ENCODE results near the gene NAGA. TPM values are rescaled to one million over a fixed set of nuclear protein-coding genes. Genes with fewer than 3 reads are reported as not detected.

The NAGA gene
- total RNA-seq, 1 experiment from 2014 or later = 24.3 TPM

DNA sequence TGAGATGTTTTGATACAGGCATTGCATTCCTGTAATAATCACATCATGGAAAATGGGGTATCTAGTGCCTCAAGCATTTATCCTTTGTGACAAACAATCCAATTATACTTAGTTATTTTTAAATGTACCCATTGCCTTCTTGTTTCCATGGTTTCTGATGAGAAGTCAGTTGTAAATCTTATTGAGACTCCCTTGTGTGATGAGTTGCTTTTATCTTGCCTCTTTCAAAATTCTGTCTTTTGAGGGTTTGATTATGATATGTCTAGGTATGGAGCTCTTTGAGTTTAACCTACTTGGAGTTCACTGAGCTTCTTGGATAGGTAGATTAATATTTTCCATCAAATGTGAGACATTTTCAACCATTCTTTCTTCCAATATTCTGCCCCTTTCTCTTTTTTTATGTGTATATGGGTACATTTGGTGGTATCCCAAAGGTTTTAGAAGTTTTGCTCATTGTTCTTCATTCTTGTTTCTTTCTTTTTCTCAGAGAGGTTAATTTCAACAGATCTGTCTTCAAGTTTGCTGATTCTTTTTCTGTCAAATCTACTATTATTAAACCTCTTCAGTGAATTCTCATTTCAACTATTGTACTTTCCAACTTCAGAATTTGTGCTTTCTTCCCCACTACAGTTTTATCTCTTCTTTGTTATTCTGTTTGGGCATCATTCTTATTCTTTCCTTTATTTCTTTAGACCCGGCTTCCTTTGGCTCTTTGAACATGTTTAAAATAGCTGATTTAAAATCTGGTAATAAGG is 13.7 kb downstream of the NAGA start:
- BruUV-seq (replicated peaks) = no TSS peak
- H3K4me1 Mint-ChIP-seq (ENCODE audit: low read depth, unreplicated experiment) = no peaks in the 10 kb centered on the region
- peaks cover 13% of the 10 kb centered on the region for H3K9me3 Mint-ChIP-seq (ENCODE audit: low read depth, unreplicated experiment)
- no peak overlapping the region for H3K27ac Mint-ChIP-seq (ENCODE audit: unreplicated experiment)
- TF ChIP-seq, protein P1, sequence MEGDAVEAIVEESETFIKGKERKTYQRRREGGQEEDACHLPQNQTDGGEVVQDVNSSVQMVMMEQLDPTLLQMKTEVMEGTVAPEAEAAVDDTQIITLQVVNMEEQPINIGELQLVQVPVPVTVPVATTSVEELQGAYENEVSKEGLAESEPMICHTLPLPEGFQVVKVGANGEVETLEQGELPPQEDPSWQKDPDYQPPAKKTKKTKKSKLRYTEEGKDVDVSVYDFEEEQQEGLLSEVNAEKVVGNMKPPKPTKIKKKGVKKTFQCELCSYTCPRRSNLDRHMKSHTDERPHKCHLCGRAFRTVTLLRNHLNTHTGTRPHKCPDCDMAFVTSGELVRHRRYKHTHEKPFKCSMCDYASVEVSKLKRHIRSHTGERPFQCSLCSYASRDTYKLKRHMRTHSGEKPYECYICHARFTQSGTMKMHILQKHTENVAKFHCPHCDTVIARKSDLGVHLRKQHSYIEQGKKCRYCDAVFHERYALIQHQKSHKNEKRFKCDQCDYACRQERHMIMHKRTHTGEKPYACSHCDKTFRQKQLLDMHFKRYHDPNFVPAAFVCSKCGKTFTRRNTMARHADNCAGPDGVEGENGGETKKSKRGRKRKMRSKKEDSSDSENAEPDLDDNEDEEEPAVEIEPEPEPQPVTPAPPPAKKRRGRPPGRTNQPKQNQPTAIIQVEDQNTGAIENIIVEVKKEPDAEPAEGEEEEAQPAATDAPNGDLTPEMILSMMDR (IDR thresholded peaks at IDR 0.05; ENCODE audit: unreplicated experiment) = no peak
- DNase-seq = no peak
- no peak overlapping the region for H3K4me3 Mint-ChIP-seq (ENCODE audit: low read depth, unreplicated experiment)
- intact Hi-C loops (cut with micrococcal nuclease; ENCODE audit: unreplicated experiment) = no loop called here
- CTCF ChIA-PET = no interaction called here
- H3K36me3 Mint-ChIP-seq (ENCODE audit: insufficient read depth, unreplicated experiment) = peaks cover 6% of the 10 kb centered on the region
- H3K27me3 Mint-ChIP-seq (ENCODE audit: unreplicated experiment) = no peaks in the 10 kb centered on the region

DNA sequence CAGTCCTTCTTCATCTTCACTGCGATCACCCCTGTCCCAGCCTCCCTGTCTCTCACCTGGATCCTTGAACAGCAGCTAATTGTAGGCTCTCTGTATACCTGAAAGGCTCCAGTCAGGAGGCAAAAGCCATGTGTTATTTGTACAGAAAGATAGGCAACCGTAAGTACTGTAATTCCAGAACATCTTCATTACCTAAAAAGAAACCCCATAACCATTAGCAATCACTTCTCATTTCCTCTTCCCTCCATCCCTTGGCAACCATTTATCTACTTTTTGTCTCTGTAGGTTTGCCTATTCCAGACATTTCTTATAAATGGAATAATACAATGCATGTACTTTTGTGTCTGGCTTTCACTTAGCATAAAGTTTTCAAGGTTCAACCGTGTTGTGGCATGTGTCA is 17.8 kb downstream of the NAGA start:
- no peak overlapping the region for H3K4me3 Mint-ChIP-seq (ENCODE audit: low read depth, unreplicated experiment)
- H3K27me3 Mint-ChIP-seq (ENCODE audit: unreplicated experiment) = no peaks in the 10 kb centered on the region
- TF ChIP-seq, protein P1 (IDR thresholded peaks at IDR 0.05; ENCODE audit: unreplicated experiment) = no peak
- CTCF ChIA-PET = no interaction called here
- no peak for DNase-seq
- intact Hi-C loops (cut with micrococcal nuclease; ENCODE audit: unreplicated experiment) = no loop called here
- no peaks in the 10 kb centered on the region for H3K4me1 Mint-ChIP-seq (ENCODE audit: low read depth, unreplicated experiment)
- peaks cover 4% of the 10 kb centered on the region for H3K9me3 Mint-ChIP-seq (ENCODE audit: low read depth, unreplicated experiment)
- no peaks in the 10 kb centered on the region for H3K36me3 Mint-ChIP-seq (ENCODE audit: insufficient read depth, unreplicated experiment)
- no TSS peak for BruUV-seq (replicated peaks)
- H3K27ac Mint-ChIP-seq (ENCODE audit: unreplicated experiment) = no peak overlapping the region

DNA sequence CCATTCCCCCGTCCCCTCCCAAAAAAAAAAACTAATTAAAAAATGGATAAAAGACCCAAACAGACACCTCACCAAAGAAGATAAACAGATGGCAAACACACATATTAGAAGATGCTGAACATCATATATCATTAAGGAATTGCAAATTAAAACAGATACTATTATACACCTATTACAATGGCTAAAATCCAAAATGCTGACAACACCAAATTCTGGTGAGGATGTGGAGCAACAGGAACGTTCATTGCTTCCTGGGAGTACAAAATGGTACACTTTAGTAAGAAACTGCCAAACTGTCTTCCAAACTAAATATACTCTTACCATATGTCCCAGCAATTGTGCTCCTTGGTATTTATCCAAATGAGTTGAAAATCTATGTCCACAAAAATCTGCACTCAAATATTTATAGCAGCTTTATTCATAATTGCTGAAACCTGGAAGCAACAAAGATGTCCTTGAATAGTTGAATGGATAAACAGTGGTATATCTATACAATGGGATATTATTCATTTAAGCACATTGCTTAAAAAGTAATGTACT is 19.9 kb downstream of the NAGA start:
- Mint-ChIP-seq H3K9me3 (ENCODE audit: low read depth, unreplicated experiment) (no peaks in the 10 kb centered on the region), H3K4me3 (ENCODE audit: low read depth, unreplicated experiment) (no peak overlapping the region), H3K27me3 (ENCODE audit: unreplicated experiment) (no peaks in the 10 kb centered on the region), H3K36me3 (ENCODE audit: insufficient read depth, unreplicated experiment) (no peaks in the 10 kb centered on the region), H3K27ac (ENCODE audit: unreplicated experiment) (no peak overlapping the region), H3K4me1 (ENCODE audit: low read depth, unreplicated experiment) (no peaks in the 10 kb centered on the region)
- DNase-seq = no peak
- intact Hi-C loops (cut with micrococcal nuclease; ENCODE audit: unreplicated experiment) = no loop called here
- TF ChIP-seq, protein P1 (IDR thresholded peaks at IDR 0.05; ENCODE audit: unreplicated experiment) = no peak
- BruUV-seq (replicated peaks) = no TSS peak
- CTCF ChIA-PET = interaction anchor here (0.7 kb wide), 1 partner anchor 84 kb away, joined by 4 read pairs; no protein-coding TSS in a partner anchor

DNA sequence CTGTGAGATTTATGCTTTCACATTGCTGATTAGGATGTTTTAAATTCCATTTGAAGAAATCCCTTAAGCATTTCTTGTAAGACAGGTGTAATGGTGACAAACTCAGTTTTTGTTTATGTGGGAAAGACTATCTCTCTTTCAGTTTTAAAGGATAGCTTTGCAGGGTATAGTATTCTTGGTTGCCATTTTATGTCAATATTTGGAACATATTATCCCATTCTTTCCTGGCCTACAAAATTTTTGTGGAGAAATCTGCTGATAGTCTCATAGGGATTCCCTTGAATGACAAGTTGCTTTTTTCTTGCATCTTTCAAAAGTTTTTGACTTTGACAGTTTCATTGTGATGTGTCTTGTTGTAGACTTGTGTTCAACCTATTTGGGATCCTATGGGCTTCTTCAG is 28.8 kb downstream of the NAGA start:
- intact Hi-C loops (cut with micrococcal nuclease; ENCODE audit: unreplicated experiment) = no loop called here
- H3K27ac Mint-ChIP-seq (ENCODE audit: unreplicated experiment) = no peak overlapping the region
- H3K4me3 Mint-ChIP-seq (ENCODE audit: low read depth, unreplicated experiment) = no peak overlapping the region
- no peaks in the 10 kb centered on the region for H3K27me3 Mint-ChIP-seq (ENCODE audit: unreplicated experiment)
- peaks cover 6% of the 10 kb centered on the region for H3K9me3 Mint-ChIP-seq (ENCODE audit: low read depth, unreplicated experiment)
- H3K36me3 Mint-ChIP-seq (ENCODE audit: insufficient read depth, unreplicated experiment) = no peaks in the 10 kb centered on the region
- no peak for DNase-seq
- no TSS peak for BruUV-seq (replicated peaks)
- CTCF ChIA-PET = interaction anchor here (1.0 kb wide), 1 partner anchor 71 kb away, joined by 3 read pairs; no protein-coding TSS in a partner anchor
- TF ChIP-seq, protein P1 (IDR thresholded peaks at IDR 0.05; ENCODE audit: unreplicated experiment) = no peak
- H3K4me1 Mint-ChIP-seq (ENCODE audit: low read depth, unreplicated experiment) = no peaks in the 10 kb centered on the region

All from Calu3 (cell line).